ENCODE data around the gene PIGQ.

The PIGQ gene

DNA sequence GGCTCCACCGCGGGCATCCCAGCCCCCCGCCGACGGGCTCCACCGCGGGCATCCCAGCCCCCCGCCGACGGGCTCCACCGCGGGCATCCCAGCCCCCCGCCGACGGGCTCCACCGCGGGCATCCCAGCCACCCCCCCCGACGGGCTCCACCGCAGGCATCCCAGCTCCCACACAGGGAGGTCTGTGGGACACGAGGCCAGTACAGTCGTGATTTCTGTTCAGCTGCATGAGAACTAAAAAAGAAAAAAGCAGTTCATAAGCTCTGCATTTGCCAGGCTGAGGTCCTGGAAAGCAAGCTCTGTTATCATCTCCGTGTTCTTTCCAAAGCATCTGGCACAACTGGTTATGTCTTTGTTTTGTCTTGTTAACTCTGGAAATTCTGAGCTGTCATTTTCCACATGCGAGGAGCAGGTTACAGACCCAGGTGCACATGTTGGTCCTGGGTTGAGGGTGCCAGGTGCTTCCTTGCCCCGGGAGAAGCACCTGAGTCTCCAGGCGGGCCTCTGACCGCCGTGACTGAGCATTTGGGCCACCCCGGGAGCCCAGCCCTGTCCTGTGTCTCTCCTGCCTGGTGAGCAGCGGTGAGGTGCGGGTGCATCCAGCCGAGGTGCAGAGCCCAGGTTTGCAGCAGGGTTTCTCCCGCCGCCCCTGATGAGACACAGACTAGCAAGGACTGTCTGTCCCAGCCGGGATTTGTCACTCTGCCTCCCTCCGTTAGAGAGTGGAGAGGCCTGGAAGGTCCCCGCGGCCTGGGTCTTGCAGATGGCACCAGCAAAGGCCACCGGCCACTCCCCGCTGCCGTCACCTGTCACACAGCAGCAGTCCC, 51.1 kb downstream of the PIGQ start:
- H3K9me3 ChIP-seq (ENCODE audit: insufficient read depth, low read length): no peaks in the 10 kb centered on the region
- H4K20me1 ChIP-seq (ENCODE audit: low read depth, low read length): no peaks in the 10 kb centered on the region
- no peaks in the 10 kb centered on the region for H3K79me2 ChIP-seq (ENCODE audit: insufficient read depth, low read length)
- H3K27me3 ChIP-seq (ENCODE audit: low read length): no peaks in the 10 kb centered on the region
- no peak overlapping the region for H2AFZ ChIP-seq (ENCODE audit: low read depth, low read length, severe bottlenecking)
- H3K9me2 ChIP-seq (replicated peaks; ENCODE audit: insufficient read depth, low read length): no peaks in the 10 kb centered on the region
- no peak overlapping the region for H3K4me3 ChIP-seq (ENCODE audit: insufficient read depth, low read length, poor library complexity, severe bottlenecking)
- H3F3A ChIP-seq (ENCODE audit: insufficient read depth): no peaks in the 10 kb centered on the region
- no peak overlapping the region for H3K4me2 ChIP-seq (ENCODE audit: low read depth, low read length, poor library complexity, severe bottlenecking)
- H3K27ac ChIP-seq (ENCODE audit: low read depth, low read length): no peak overlapping the region
- H3K36me3 ChIP-seq (ENCODE audit: low read length): no peaks in the 10 kb centered on the region
- no peak overlapping the region for H3K9ac ChIP-seq (ENCODE audit: low read length)
- TF ChIP-seq, protein P1, sequence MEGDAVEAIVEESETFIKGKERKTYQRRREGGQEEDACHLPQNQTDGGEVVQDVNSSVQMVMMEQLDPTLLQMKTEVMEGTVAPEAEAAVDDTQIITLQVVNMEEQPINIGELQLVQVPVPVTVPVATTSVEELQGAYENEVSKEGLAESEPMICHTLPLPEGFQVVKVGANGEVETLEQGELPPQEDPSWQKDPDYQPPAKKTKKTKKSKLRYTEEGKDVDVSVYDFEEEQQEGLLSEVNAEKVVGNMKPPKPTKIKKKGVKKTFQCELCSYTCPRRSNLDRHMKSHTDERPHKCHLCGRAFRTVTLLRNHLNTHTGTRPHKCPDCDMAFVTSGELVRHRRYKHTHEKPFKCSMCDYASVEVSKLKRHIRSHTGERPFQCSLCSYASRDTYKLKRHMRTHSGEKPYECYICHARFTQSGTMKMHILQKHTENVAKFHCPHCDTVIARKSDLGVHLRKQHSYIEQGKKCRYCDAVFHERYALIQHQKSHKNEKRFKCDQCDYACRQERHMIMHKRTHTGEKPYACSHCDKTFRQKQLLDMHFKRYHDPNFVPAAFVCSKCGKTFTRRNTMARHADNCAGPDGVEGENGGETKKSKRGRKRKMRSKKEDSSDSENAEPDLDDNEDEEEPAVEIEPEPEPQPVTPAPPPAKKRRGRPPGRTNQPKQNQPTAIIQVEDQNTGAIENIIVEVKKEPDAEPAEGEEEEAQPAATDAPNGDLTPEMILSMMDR (IDR thresholded peaks at IDR 0.05; ENCODE audit: insufficient read depth, low read length, poor library complexity, severe bottlenecking): no peak
- no peak for TF ChIP-seq EZH2phosphoT487 (conservative IDR thresholded peaks at IDR 0.05; ENCODE audit: low read length)

DNA sequence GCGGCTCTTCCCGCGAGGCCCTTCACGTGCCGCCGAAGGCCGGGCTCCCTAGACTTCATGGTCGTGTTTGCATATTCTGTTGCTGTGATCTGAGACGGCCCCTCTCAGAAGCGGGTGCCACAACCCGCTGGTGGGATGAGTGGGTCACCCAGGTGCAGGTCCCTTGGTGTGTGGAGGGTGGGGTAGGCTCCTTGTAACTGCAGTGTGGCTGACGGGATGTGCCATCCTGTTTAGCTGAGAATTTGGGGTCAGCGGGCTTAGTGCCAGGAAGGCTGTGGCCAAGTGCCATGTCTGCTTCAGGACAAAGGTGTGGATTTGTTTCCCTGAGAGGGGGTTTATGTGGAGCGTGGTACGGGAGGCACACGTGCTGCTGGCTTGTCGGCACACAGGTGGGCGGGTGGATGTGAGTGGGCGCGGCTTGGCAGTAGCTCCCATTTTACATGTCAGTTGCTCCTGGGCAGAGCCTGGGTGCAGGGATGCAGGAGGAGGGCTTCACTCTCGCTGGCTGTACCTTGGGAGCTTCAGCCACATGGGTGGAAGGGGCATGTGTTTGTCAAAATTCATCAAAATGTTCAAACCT, 51.8 kb downstream of the PIGQ start:
- no peak overlapping the region for H2AFZ ChIP-seq (ENCODE audit: low read depth, low read length, severe bottlenecking)
- no peaks in the 10 kb centered on the region for H3K27me3 ChIP-seq (ENCODE audit: low read length)
- H3K4me2 ChIP-seq (ENCODE audit: low read depth, low read length, poor library complexity, severe bottlenecking): no peak overlapping the region
- TF ChIP-seq EZH2phosphoT487 (conservative IDR thresholded peaks at IDR 0.05; ENCODE audit: low read length): no peak
- TF ChIP-seq, protein P1 (IDR thresholded peaks at IDR 0.05; ENCODE audit: insufficient read depth, low read length, poor library complexity, severe bottlenecking): no peak
- no peaks in the 10 kb centered on the region for H4K20me1 ChIP-seq (ENCODE audit: low read depth, low read length)
- no peak overlapping the region for H3K27ac ChIP-seq (ENCODE audit: low read depth, low read length)
- no peaks in the 10 kb centered on the region for H3K36me3 ChIP-seq (ENCODE audit: low read length)
- H3F3A ChIP-seq (ENCODE audit: insufficient read depth): no peaks in the 10 kb centered on the region
- H3K9me3 ChIP-seq (ENCODE audit: insufficient read depth, low read length): no peaks in the 10 kb centered on the region
- H3K9ac ChIP-seq (ENCODE audit: low read length): no peak overlapping the region
- H3K4me3 ChIP-seq (ENCODE audit: insufficient read depth, low read length, poor library complexity, severe bottlenecking): no peak overlapping the region
- H3K9me2 ChIP-seq (replicated peaks; ENCODE audit: insufficient read depth, low read length): no peaks in the 10 kb centered on the region
- H3K79me2 ChIP-seq (ENCODE audit: insufficient read depth, low read length): no peaks in the 10 kb centered on the region

DNA sequence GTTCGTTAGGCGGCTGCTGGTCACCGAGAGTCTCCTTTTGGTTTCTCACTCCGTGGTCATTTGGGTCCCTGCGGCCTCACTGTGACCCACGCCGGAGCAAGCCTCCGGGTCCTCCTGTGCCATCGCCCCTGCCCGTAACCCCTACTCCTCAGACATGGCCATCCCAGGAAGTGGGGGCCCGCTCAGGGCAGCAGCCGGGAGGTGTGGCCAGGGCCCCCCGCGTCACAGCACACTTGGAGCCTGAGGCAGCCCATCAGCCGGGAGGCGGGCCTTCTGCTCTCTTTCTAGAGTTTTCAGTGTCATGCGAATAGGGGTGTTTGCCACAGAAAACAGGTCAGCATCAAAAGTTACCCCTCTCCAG, 53.1 kb downstream of the PIGQ start:
- H2AFZ ChIP-seq (ENCODE audit: low read depth, low read length, severe bottlenecking): no peak overlapping the region

More for the DNA sequence above, 53.1 kb downstream of the PIGQ start:
- no peaks in the 10 kb centered on the region for H3K79me2 ChIP-seq (ENCODE audit: insufficient read depth, low read length)
- H3K27me3 ChIP-seq (ENCODE audit: low read length): no peaks in the 10 kb centered on the region
- no peak overlapping the region for H3K4me2 ChIP-seq (ENCODE audit: low read depth, low read length, poor library complexity, severe bottlenecking)
- no peak for TF ChIP-seq EZH2phosphoT487 (conservative IDR thresholded peaks at IDR 0.05; ENCODE audit: low read length)
- TF ChIP-seq, protein P1 (IDR thresholded peaks at IDR 0.05; ENCODE audit: insufficient read depth, low read length, poor library complexity, severe bottlenecking): no peak
- no peaks in the 10 kb centered on the region for H3K9me2 ChIP-seq (replicated peaks; ENCODE audit: insufficient read depth, low read length)
- no peak overlapping the region for H3K4me3 ChIP-seq (ENCODE audit: insufficient read depth, low read length, poor library complexity, severe bottlenecking)
- H3K27ac ChIP-seq (ENCODE audit: low read depth, low read length): no peak overlapping the region
- H3K9me3 ChIP-seq (ENCODE audit: insufficient read depth, low read length): no peaks in the 10 kb centered on the region
- H4K20me1 ChIP-seq (ENCODE audit: low read depth, low read length): no peaks in the 10 kb centered on the region
- no peak overlapping the region for H3K9ac ChIP-seq (ENCODE audit: low read length)
- H3K36me3 ChIP-seq (ENCODE audit: low read length): no peaks in the 10 kb centered on the region
- H3F3A ChIP-seq (ENCODE audit: insufficient read depth): no peaks in the 10 kb centered on the region
